NCI-H146 (cell line): Measurements from ENCODE around the gene INAVA.
"Not testable (repeated sequence)": the region's sequence is repeated elsewhere in the genome, so short reads cannot be mapped to it uniquely, and the experiment has no call there.

Experiments
- DNase-seq: peaks from one replicate; lab custom pipeline; 2025; lab: John Stamatoyannopoulos, UW

The INAVA gene

GRCh38 chr1:200899015-200899386 is 4.3 kb downstream of the INAVA start:
- DNase-seq: no peak

- no peak for DNase-seq
These were observed 4.8 kb downstream of the INAVA start for GRCh38 chr1:200899451-200899915.

- no peak for DNase-seq
These were observed 5.5 kb downstream of the INAVA start for GRCh38 chr1:200899954-200900867.

- no peak for DNase-seq
These were observed 6.2 kb downstream of the INAVA start for GRCh38 chr1:200900877-200901276.

GRCh38 chr1:200901350-200901749 is 6.7 kb downstream of the INAVA start:
- DNase-seq: no peak

- DNase-seq: no peak
These were observed 7.2 kb downstream of the INAVA start for GRCh38 chr1:200901796-200902444.

- DNase-seq: no peak
These were observed 9.1 kb downstream of the INAVA start for GRCh38 chr1:200903793-200904192.

GRCh38 chr1:200904772-200905171 is 10.1 kb downstream of the INAVA start:
- DNase-seq: no peak

- DNase-seq: no peak
These were observed 10.8 kb downstream of the INAVA start for GRCh38 chr1:200905411-200906052.

GRCh38 chr1:200906491-200906890 is 11.8 kb downstream of the INAVA start:
- no peak for DNase-seq

- no peak for DNase-seq
These were observed 13.0 kb downstream of the INAVA start for GRCh38 chr1:200907611-200908097.

GRCh38 chr1:200908191-200908868 is 13.6 kb downstream of the INAVA start:
- DNase-seq: no peak

- DNase-seq: no peak
These were observed 14.4 kb downstream of the INAVA start for GRCh38 chr1:200909071-200909470.

GRCh38 chr1:200909757-200910239 is 15.1 kb downstream of the INAVA start:
- DNase-seq: no peak

- no peak for DNase-seq
These were observed 16.7 kb downstream of the INAVA start for GRCh38 chr1:200911361-200911760.

GRCh38 chr1:200911936-200912335 is 17.2 kb downstream of the INAVA start:
- not testable (repeated sequence) for DNase-seq

- DNase-seq: no peak
These were observed 18.2 kb downstream of the INAVA start for GRCh38 chr1:200912737-200913407.

GRCh38 chr1:200916152-200916551 is 21.5 kb downstream of the INAVA start:
- DNase-seq: no peak

GRCh38 chr1:200916681-200917080 is 22.0 kb downstream of the INAVA start:
- DNase-seq: no peak

- DNase-seq: no peak
These were observed 22.7 kb downstream of the INAVA start for GRCh38 chr1:200917291-200917817.

GRCh38 chr1:200918006-200918405 is 23.3 kb downstream of the INAVA start:
- DNase-seq: no peak
